Measurements from ENCODE around the gene TRIM15. TPM values are rescaled to one million over a fixed set of nuclear protein-coding genes. Genes with fewer than 3 reads are reported as not detected.
"Not testable (repeated sequence)": the region's sequence is repeated elsewhere in the genome, so short reads cannot be mapped to it uniquely, and the experiment has no call there.

Gene TRIM15
- polyA plus RNA-seq, 6 donors from 2014 or later: not detected

- DNase-seq; ATAC-seq (ENCODE audit: low read depth in 2 of 2); H3K27ac Mint-ChIP-seq; H3K4me3 Mint-ChIP-seq; H3K4me1 Mint-ChIP-seq: not testable (repeated sequence)
- H3K36me3 Mint-ChIP-seq: peaks cover 0 to 17% of the 10 kb centered on the region in 2 donors
- H3K9me3 Mint-ChIP-seq: peaks cover 5 to 26% (median 17%) of the 10 kb centered on the region in 7 donors
- H3K27me3 Mint-ChIP-seq: peaks cover 14 to 20% (median 16%) of the 10 kb centered on the region in 3 donors
Observed at GRCh38 chr6:30221395-30221794, 58.0 kb downstream of the TRIM15 start.

GRCh38 chr6:30221956-30222355 lies 58.6 kb downstream of the TRIM15 start:
- peaks cover 0 to 17% of the 10 kb centered on the region in 2 donors for H3K36me3 Mint-ChIP-seq
- H3K27me3 Mint-ChIP-seq: peaks cover 14 to 23% (median 20%) of the 10 kb centered on the region in 3 donors
- not testable (repeated sequence) for DNase-seq; ATAC-seq (ENCODE audit: low read depth in 2 of 2); H3K4me1 Mint-ChIP-seq
- H3K4me3 Mint-ChIP-seq: peak overlapping the region in 1 of 8 donors; percentile 5
- H3K27ac Mint-ChIP-seq: peak overlapping the region in 1 of 6 donors; percentile 54
- H3K9me3 Mint-ChIP-seq: peaks cover 5 to 26% (median 17%) of the 10 kb centered on the region in 7 donors

Other genes starting within 250 kb of the TRIM15 start
- 1,000 to 10,000 TPM; 1,115 to 2,161 (median 1,804) TPM for gene HLA-A, start 221.0 kb upstream of the TRIM15 start, polyA plus RNA-seq (ENCODE audit: low read depth in 6 of 6)
- gene POLR1H, start 102.3 kb upstream of the TRIM15 start, polyA plus RNA-seq (ENCODE audit: low read depth in 6 of 6): 100 to 1,000 TPM in 1 of 6 donors, 10 to 100 TPM in 5; 40.2 to 102 (median 85.7) TPM
- 100 to 1,000 TPM in 2 of 6 donors, 10 to 100 TPM in 4; 70.9 to 101 (median 84.8) TPM for gene PPP1R11, start 96.3 kb upstream of the TRIM15 start, polyA plus RNA-seq (ENCODE audit: low read depth in 6 of 6)
- gene RNF39, start 87.8 kb upstream of the TRIM15 start, polyA plus RNA-seq (ENCODE audit: low read depth in 6 of 6): under 1 TPM in 2 of 6 donors, not detected in 4; 0.14 to 0.15 TPM
- not detected for gene TRIM31, start 50.5 kb upstream of the TRIM15 start, polyA plus RNA-seq (ENCODE audit: low read depth in 6 of 6)
- not detected for gene TRIM40, start 27.4 kb upstream of the TRIM15 start, polyA plus RNA-seq (ENCODE audit: low read depth in 6 of 6)
- gene TRIM10, start 2.3 kb upstream of the TRIM15 start, polyA plus RNA-seq (ENCODE audit: low read depth in 6 of 6): under 1 TPM in 1 of 6 donors, not detected in 5; 0.18 TPM
- gene TRIM26, start 49.9 kb downstream of the TRIM15 start, polyA plus RNA-seq (ENCODE audit: low read depth in 6 of 6): 10 to 100 TPM; 20.4 to 70.0 (median 48.2) TPM
- gene TRIM39, start 163.4 kb downstream of the TRIM15 start, polyA plus RNA-seq (ENCODE audit: low read depth in 6 of 6): 10 to 100 TPM in 4 of 6 donors, 1 to 10 TPM in 2; 8.0 to 16.3 (median 15.0) TPM
- 100 to 1,000 TPM in 3 of 6 donors, 10 to 100 TPM in 3; 82.9 to 124 (median 98.4) TPM for gene RPP21, start 181.6 kb downstream of the TRIM15 start, polyA plus RNA-seq (ENCODE audit: low read depth in 6 of 6)

Measured in naive B cell (primary cell).